ENCODE measurements around the gene FAM184A.

Gene FAM184A

GRCh38 chr6:118980063-118980462, 98.4 kb downstream of the FAM184A start:
- no peak for DNase-seq (ENCODE audit: low spot score)
- TF ChIP-seq CTCF (IDR thresholded peaks at IDR 0.05; ENCODE audit: extremely low read depth, insufficient read depth, missing control alignments): no peak
- in situ Hi-C loops (cut with MboI; ENCODE audit: low pct_unique_long_range_greater_than_20kb, low sequenced_read_pairs, unreplicated experiment): no loop called here

- in situ Hi-C loops (cut with MboI; ENCODE audit: low pct_unique_long_range_greater_than_20kb, low sequenced_read_pairs, unreplicated experiment): no loop called here
- no peak for TF ChIP-seq CTCF (IDR thresholded peaks at IDR 0.05; ENCODE audit: extremely low read depth, insufficient read depth, missing control alignments)
- DNase-seq (ENCODE audit: low spot score): no peak
These were observed 103.7 kb downstream of the FAM184A start for GRCh38 chr6:118974790-118975189.

- DNase-seq (ENCODE audit: low spot score): no peak
- TF ChIP-seq CTCF (IDR thresholded peaks at IDR 0.05; ENCODE audit: extremely low read depth, insufficient read depth, missing control alignments): no peak
- in situ Hi-C loops (cut with MboI; ENCODE audit: low pct_unique_long_range_greater_than_20kb, low sequenced_read_pairs, unreplicated experiment): no loop called here
These were observed 106.8 kb downstream of the FAM184A start for GRCh38 chr6:118971682-118972081.

- no peak for TF ChIP-seq CTCF (IDR thresholded peaks at IDR 0.05; ENCODE audit: extremely low read depth, insufficient read depth, missing control alignments)
- no peak for DNase-seq (ENCODE audit: low spot score)
- in situ Hi-C loops (cut with MboI; ENCODE audit: low pct_unique_long_range_greater_than_20kb, low sequenced_read_pairs, unreplicated experiment): no loop called here
These were observed 107.6 kb downstream of the FAM184A start for GRCh38 chr6:118970866-118971265.

- in situ Hi-C loops (cut with MboI; ENCODE audit: low pct_unique_long_range_greater_than_20kb, low sequenced_read_pairs, unreplicated experiment): loop anchor here (10.0 kb wide), 1 partner anchor 146 kb away; no protein-coding TSS in a partner anchor
- TF ChIP-seq CTCF (IDR thresholded peaks at IDR 0.05; ENCODE audit: extremely low read depth, insufficient read depth, missing control alignments): peak; percentile 28
- no peak for DNase-seq (ENCODE audit: low spot score)
These were observed 110.0 kb downstream of the FAM184A start for GRCh38 chr6:118968416-118968815.

GRCh38 chr6:118967239-118967638, 111.2 kb downstream of the FAM184A start:
- in situ Hi-C loops (cut with MboI; ENCODE audit: low pct_unique_long_range_greater_than_20kb, low sequenced_read_pairs, unreplicated experiment): loop anchor here (10.0 kb wide), 1 partner anchor 148 kb away; no protein-coding TSS in a partner anchor
- no peak for TF ChIP-seq CTCF (IDR thresholded peaks at IDR 0.05; ENCODE audit: extremely low read depth, insufficient read depth, missing control alignments)
- no peak for DNase-seq (ENCODE audit: low spot score)

Measured in GM13977 (cell line).